Endodermal cell (in vitro differentiated cells): ENCODE measurements around the gene KRTAP9-6. TPM values are rescaled to one million over a fixed set of nuclear protein-coding genes. Genes with fewer than 3 reads are reported as not detected.
"Not testable (repeated sequence)": the region's sequence is repeated elsewhere in the genome, so short reads cannot be mapped to it uniquely, and the experiment has no call there.

Experiments used
- DNase-seq: peaks from one replicate; pipeline ENCODE4 v3.0.0-alpha.2; 2017
- H3K27ac ChIP-seq: 2 replicates; pipeline ENCODE4 v1.5.1; 2013; ENCODE audit warnings: mild to moderate bottlenecking, low read depth, low read length, moderate library complexity
- H3K27me3 ChIP-seq: 2 replicates; pipeline ENCODE4 v1.6.1; 2013; ENCODE audit warnings: mild to moderate bottlenecking, low read length, moderate library complexity; ENCODE audit not compliant: insufficient read depth, control insufficient read depth, poor library complexity, severe bottlenecking
- H3K36me3 ChIP-seq: 2 replicates; pipeline ENCODE4 v1.7.0; 2013; ENCODE audit warnings: mild to moderate bottlenecking, low read length, moderate library complexity; ENCODE audit not compliant: control insufficient read depth, insufficient read depth
- H3K4me1 ChIP-seq: one replicate; pipeline ENCODE4 v1.7.0; 2013; ENCODE audit warnings: low read length; ENCODE audit not compliant: control insufficient read depth, insufficient read depth
- H3K4me3 ChIP-seq: 2 replicates; pipeline ENCODE4 v1.5.1; 2013; ENCODE audit warnings: mild to moderate bottlenecking, low read length, moderate library complexity
- H3K9ac ChIP-seq: 2 replicates; pipeline ENCODE4 v1.6.1; 2013; ENCODE audit warnings: mild to moderate bottlenecking, low read length, moderate library complexity; ENCODE audit not compliant: poor library complexity, severe bottlenecking; ENCODE audit errors: extremely low read depth
- H3K9me3 ChIP-seq: 2 replicates; pipeline ENCODE4 v1.6.1; 2013; ENCODE audit warnings: mild to moderate bottlenecking, low read length, moderate library complexity; ENCODE audit not compliant: control insufficient read depth
- H3K27ac Mint-ChIP-seq: 2 replicates; pipeline ENCODE4 v1.8.0; 2020; ENCODE audit warnings: mixed read lengths
- H3K27me3 Mint-ChIP-seq: 2 replicates; pipeline ENCODE4 v1.8.0; 2021; ENCODE audit warnings: mild to moderate bottlenecking, mixed read lengths; ENCODE audit not compliant: insufficient read depth
- H3K36me3 Mint-ChIP-seq: 2 replicates; pipeline ENCODE4 v1.8.0; 2020; ENCODE audit warnings: low read depth, mixed read lengths
- H3K4me1 Mint-ChIP-seq: 2 replicates; pipeline ENCODE4 v1.8.0; 2020; ENCODE audit warnings: mixed read lengths
- H3K4me3 Mint-ChIP-seq: 2 replicates; pipeline ENCODE4 v1.8.0; 2020; ENCODE audit warnings: mild to moderate bottlenecking, moderate library complexity, mixed read lengths
- H3K9me3 Mint-ChIP-seq: 2 replicates; pipeline ENCODE4 v1.8.0; 2020; ENCODE audit warnings: mild to moderate bottlenecking, mixed read lengths
- WGBS, 2 experiments: methylation state at CpG; one replicate each; pipeline versions ENCODE4 v1.1.5 to v1.1.7; 2013; ENCODE audit warnings: missing lambda C conversion rate in 2 of 2, mixed read lengths in 1 of 2; ENCODE audit not compliant: insufficient coverage in 1 of 2, insufficient read length in 1 of 2; 5-methylcytosine and 5-hydroxymethylcytosine counted together
- total RNA-seq, 2 donors: library from RNA; stranded (reverse); fragmentation: NEBNext Ultra II Directional in 1 of 2; extraction: Animal tissue kit (Norgen Biotek cat#: 25700) in 1 of 2; gene quantifications; 2 replicates in 1 of 2; 3 replicates in 1 of 2; pipeline ENCODE4 v1.2.1, GENCODE V29; 2021
- TF ChIP-seq, protein P1 (sequence below): fragments of 200-600 bp; sonication (generic); conservative IDR thresholded peaks from 2 replicates; pipeline ENCODE4 v1.5.0; 2021; ENCODE audit warnings: antibody characterized with exemption, mild to moderate bottlenecking

KRTAP9-6 gene
- total RNA-seq, 2 donors from 2014 or later = not detected

DNA sequence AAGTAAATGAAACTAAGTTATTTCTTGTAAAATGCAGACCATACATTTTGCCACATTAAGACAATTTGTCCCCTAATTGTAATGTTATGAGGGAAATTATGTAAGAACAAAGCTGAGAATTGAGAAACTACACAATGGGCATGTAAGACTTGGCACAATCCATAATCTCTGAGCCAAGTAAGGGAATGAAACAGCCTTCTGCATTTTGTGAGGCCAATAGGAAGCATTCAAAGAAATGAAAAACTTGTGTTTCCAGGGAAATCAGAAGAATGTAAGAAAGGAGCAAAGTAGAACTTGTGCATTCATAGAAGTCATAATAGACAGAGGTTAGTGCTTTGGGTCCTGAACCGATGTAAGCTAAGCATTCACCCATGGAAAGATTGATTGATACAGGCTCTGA is 13.9 kb upstream of the KRTAP9-6 start:
- 84 to 100% methylated on average over 1 of the region's 1 CpG for WGBS, 2 experiments
- Histone ChIP-seq H3K4me1 (no peaks in the 10 kb centered on the region), H3K9me3 (no peaks in the 10 kb centered on the region), H3K27me3 (peaks cover 35% of the 10 kb centered on the region), H3K36me3 (no peaks in the 10 kb centered on the region), H3K4me3 (no peak overlapping the region), H3K27ac (no peak overlapping the region), H3K9ac (no peak overlapping the region)
- Mint-ChIP-seq H3K4me3 (no peak overlapping the region), H3K4me1 (no peaks in the 10 kb centered on the region), H3K27me3 (peaks cover 40% of the 10 kb centered on the region), H3K36me3 (no peaks in the 10 kb centered on the region), H3K27ac (no peak overlapping the region), H3K9me3 (no peaks in the 10 kb centered on the region)
- DNase-seq = no peak
- TF ChIP-seq, protein P1, sequence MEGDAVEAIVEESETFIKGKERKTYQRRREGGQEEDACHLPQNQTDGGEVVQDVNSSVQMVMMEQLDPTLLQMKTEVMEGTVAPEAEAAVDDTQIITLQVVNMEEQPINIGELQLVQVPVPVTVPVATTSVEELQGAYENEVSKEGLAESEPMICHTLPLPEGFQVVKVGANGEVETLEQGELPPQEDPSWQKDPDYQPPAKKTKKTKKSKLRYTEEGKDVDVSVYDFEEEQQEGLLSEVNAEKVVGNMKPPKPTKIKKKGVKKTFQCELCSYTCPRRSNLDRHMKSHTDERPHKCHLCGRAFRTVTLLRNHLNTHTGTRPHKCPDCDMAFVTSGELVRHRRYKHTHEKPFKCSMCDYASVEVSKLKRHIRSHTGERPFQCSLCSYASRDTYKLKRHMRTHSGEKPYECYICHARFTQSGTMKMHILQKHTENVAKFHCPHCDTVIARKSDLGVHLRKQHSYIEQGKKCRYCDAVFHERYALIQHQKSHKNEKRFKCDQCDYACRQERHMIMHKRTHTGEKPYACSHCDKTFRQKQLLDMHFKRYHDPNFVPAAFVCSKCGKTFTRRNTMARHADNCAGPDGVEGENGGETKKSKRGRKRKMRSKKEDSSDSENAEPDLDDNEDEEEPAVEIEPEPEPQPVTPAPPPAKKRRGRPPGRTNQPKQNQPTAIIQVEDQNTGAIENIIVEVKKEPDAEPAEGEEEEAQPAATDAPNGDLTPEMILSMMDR = no peak

DNA sequence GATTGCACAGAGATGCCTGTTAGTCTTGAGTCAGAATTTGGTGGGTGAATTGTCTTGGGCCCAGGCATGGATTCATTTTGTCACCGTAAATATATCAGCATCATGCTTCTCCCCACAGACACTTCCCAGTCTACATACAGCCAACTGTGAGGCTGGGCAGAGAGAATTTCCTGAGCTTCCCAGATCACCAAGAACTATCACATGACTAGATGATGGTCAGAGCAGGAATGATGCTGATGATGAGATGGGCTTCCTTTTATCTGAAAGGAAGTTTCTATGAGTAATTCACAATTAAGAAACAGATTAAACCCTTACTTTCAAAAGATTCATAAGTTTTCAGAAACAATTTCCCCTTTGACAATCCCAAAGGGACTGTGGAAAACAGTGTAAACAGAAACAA is 10.3 kb upstream of the KRTAP9-6 start:
- Mint-ChIP-seq H3K27me3 (peaks cover 43% of the 10 kb centered on the region), H3K9me3 (no peaks in the 10 kb centered on the region), H3K27ac (no peak overlapping the region), H3K4me1 (no peaks in the 10 kb centered on the region), H3K36me3 (no peaks in the 10 kb centered on the region), H3K4me3 (no peak overlapping the region)
- no peaks in the 10 kb centered on the region for H3K9me3 ChIP-seq
- no peak overlapping the region for H3K9ac ChIP-seq
- H3K4me1 ChIP-seq = no peaks in the 10 kb centered on the region
- TF ChIP-seq, protein P1 = no peak
- peaks cover 60% of the 10 kb centered on the region for H3K27me3 ChIP-seq
- no peaks in the 10 kb centered on the region for H3K36me3 ChIP-seq
- H3K27ac ChIP-seq = no peak overlapping the region
- no peak overlapping the region for H3K4me3 ChIP-seq
- no peak for DNase-seq
- WGBS, 2 experiments = 55% methylated on average over 1 of the region's 1 CpG; no CpG with 5 or more reads in 1 of the 2 experiments

DNA sequence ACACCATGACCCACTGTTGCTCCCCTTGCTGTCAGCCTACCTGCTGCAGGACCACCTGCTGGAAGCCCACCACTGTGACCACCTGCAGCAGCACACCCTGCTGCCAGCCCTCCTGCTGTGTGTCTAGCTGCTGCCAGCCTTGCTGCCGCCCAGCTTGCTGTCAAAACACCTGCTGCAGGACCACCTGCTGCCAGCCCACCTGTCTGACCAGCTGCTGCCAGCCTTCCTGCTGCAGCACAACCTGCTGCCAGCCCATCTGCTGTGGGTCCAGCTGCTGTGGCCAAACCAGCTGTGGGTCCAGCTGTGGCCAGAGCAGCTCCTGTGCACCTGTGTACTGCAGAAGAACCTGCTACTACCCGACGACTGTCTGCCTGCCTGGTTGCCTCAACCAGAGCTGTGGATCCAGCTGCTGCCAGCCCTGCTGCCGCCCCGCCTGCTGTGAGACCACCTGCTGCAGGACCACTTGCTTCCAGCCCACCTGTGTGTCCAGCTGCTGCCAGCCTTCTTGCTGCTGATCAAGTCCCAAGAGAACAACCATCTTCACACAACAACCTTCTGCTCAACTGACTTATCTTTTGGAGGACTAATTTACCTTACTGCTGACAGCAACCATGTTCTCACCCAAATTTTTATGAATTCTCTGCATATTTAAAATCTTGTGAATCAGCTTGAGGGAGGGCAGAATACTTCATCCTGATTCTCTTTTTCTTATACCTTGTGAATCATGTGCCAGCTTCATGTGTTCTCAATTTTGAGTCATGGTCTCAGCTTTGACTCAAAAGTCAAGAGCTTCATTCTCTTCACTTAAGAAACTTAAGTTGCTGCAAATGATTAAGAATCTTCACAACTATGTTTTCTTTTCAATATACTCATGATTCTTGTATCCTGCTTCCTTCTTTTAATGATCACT is 9.5 kb upstream of the KRTAP9-6 start, which contains the start of gene KRTAP9-9:
Gene KRTAP9-9, plus strand, starts transcription at position 4 of the 910 bp plus-strand sequence.
- not testable (repeated sequence) for H3K36me3 Mint-ChIP-seq, H3K27ac ChIP-seq, H3K9ac ChIP-seq, H3K4me3 ChIP-seq, H3K4me1 ChIP-seq, H3K4me1 Mint-ChIP-seq, DNase-seq, H3K27ac Mint-ChIP-seq, H3K9me3 Mint-ChIP-seq, H3K36me3 ChIP-seq, H3K4me3 Mint-ChIP-seq, H3K9me3 ChIP-seq
- WGBS, 2 experiments = 78% methylated on average over 5 of the region's 5 CpGs; no CpG with 5 or more reads in 1 of the 2 experiments
- H3K27me3 Mint-ChIP-seq = peaks cover 43% of the 10 kb centered on the region
- H3K27me3 ChIP-seq = peaks cover 60% of the 10 kb centered on the region
